Stomach smooth muscle (tissue), 2 donors: ENCODE results near the gene HYI.
A peak's percentile ranks its signal among the peaks of the same experiment; 100 is the strongest.

ENCODE experiments used
- H3K27ac ChIP-seq: one replicate; pipeline ENCODE4 v1.7.0; 2013; ENCODE audit warnings: mild to moderate bottlenecking, low read length, inconsistent platforms
- H3K27me3 ChIP-seq, 2 donors: one replicate each; pipeline ENCODE4 v1.7.0; 2013; ENCODE audit warnings: low read length in 2 of 2; ENCODE audit not compliant: insufficient read depth in 2 of 2, control insufficient read depth in 1 of 2
- H3K36me3 ChIP-seq, 2 donors: one replicate each; pipeline ENCODE4 v1.7.0; 2013; ENCODE audit warnings: low read length in 2 of 2; ENCODE audit not compliant: control insufficient read depth in 2 of 2, insufficient read depth in 2 of 2
- H3K4me1 ChIP-seq: one replicate; pipeline ENCODE4 v1.7.0; 2013; ENCODE audit warnings: low read length; ENCODE audit not compliant: control insufficient read depth, insufficient read depth
- H3K4me3 ChIP-seq, 2 donors: one replicate each; pipeline ENCODE4 v1.7.0; 2013; ENCODE audit warnings: low read length in 2 of 2
- H3K9ac ChIP-seq, 2 donors: one replicate each; pipeline ENCODE4 v1.7.0; 2013; ENCODE audit warnings: low read length in 2 of 2, mild to moderate bottlenecking in 1 of 2
- H3K9me3 ChIP-seq, 2 donors: one replicate each; pipeline ENCODE4 v1.7.0; 2013; ENCODE audit warnings: low read length in 2 of 2; ENCODE audit not compliant: control insufficient read depth in 2 of 2
- donor health status: healthy.
- donor health status: Pancreatic carcinoma.

The HYI gene

GRCh38 chr1:43437031-43437973 lies 16.4 kb downstream of the HYI start:
- no peak overlapping the region for H3K9ac ChIP-seq
- H3K36me3 ChIP-seq, result peaks cover 51 to 64% of the 10 kb centered on the region in 2 donors
- no peaks in the 10 kb centered on the region for H3K9me3 ChIP-seq
- no peak overlapping the region for H3K4me3 ChIP-seq
- H3K4me1 ChIP-seq, result peaks cover 12% of the 10 kb centered on the region
- no peaks in the 10 kb centered on the region for H3K27me3 ChIP-seq
- no peak overlapping the region for H3K27ac ChIP-seq

GRCh38 chr1:43436371-43436770 lies 17.4 kb downstream of the HYI start:
- H3K4me3 ChIP-seq, result peak overlapping the region in 1 of 2 donors; percentile 22
- peaks cover 56 to 66% of the 10 kb centered on the region in 2 donors for H3K36me3 ChIP-seq
- peak overlapping the region in 1 of 2 donors; percentile 13 for H3K9ac ChIP-seq
- peak overlapping the region; percentile 58 for H3K27ac ChIP-seq
- no peaks in the 10 kb centered on the region for H3K27me3 ChIP-seq
- no peaks in the 10 kb centered on the region for H3K9me3 ChIP-seq
- peaks cover 12% of the 10 kb centered on the region for H3K4me1 ChIP-seq

- Histone ChIP-seq H3K4me1 (peaks cover 12% of the 10 kb centered on the region), H3K9ac (peak overlapping the region in 1 of 2 donors; percentile 42), H3K36me3 (peaks cover 52 to 68% of the 10 kb centered on the region in 2 donors), H3K9me3 (no peaks in the 10 kb centered on the region), H3K27ac (peak overlapping the region; percentile 58), H3K27me3 (no peaks in the 10 kb centered on the region), H3K4me3 (no peak overlapping the region)
These were observed 18.3 kb downstream of the HYI start for GRCh38 chr1:43435146-43436145.

GRCh38 chr1:43434256-43434655 lies 19.5 kb downstream of the HYI start:
- no peak overlapping the region for H3K27ac ChIP-seq
- peaks cover 12% of the 10 kb centered on the region for H3K4me1 ChIP-seq
- H3K9me3 ChIP-seq, result no peaks in the 10 kb centered on the region
- no peak overlapping the region for H3K4me3 ChIP-seq
- no peaks in the 10 kb centered on the region for H3K27me3 ChIP-seq
- peaks cover 52 to 71% of the 10 kb centered on the region in 2 donors for H3K36me3 ChIP-seq
- no peak overlapping the region for H3K9ac ChIP-seq

GRCh38 chr1:43432907-43433306 lies 20.8 kb downstream of the HYI start:
- Histone ChIP-seq H3K4me1 (peaks cover 12% of the 10 kb centered on the region), H3K27me3 (no peaks in the 10 kb centered on the region), H3K36me3 (peaks cover 51 to 75% of the 10 kb centered on the region in 2 donors), H3K4me3 (no peak overlapping the region), H3K9ac (no peak overlapping the region), H3K27ac (no peak overlapping the region), H3K9me3 (no peaks in the 10 kb centered on the region)

GRCh38 chr1:43432171-43432860 lies 21.4 kb downstream of the HYI start:
- Histone ChIP-seq H3K9ac (no peak overlapping the region), H3K4me1 (peaks cover 12% of the 10 kb centered on the region)

GRCh38 chr1:43431676-43432075 lies 22.1 kb downstream of the HYI start:
- Histone ChIP-seq H3K27ac (no peak overlapping the region), H3K36me3 (peaks cover 57 to 77% of the 10 kb centered on the region in 2 donors), H3K4me1 (peaks cover 12% of the 10 kb centered on the region), H3K4me3 (no peak overlapping the region), H3K9ac (no peak overlapping the region), H3K27me3 (no peaks in the 10 kb centered on the region), H3K9me3 (no peaks in the 10 kb centered on the region)

More at GRCh38 chr1:43432171-43432860, 21.4 kb downstream of the HYI start:
- H3K27me3 ChIP-seq, result no peaks in the 10 kb centered on the region
- peaks cover 51 to 75% of the 10 kb centered on the region in 2 donors for H3K36me3 ChIP-seq
- no peak overlapping the region for H3K27ac ChIP-seq
- no peak overlapping the region for H3K4me3 ChIP-seq
- no peaks in the 10 kb centered on the region for H3K9me3 ChIP-seq

- no peak overlapping the region for H3K4me3 ChIP-seq
- H3K9me3 ChIP-seq, result no peaks in the 10 kb centered on the region
- H3K36me3 ChIP-seq, result peaks cover 65 to 85% of the 10 kb centered on the region in 2 donors
- H3K4me1 ChIP-seq, result peaks cover 8% of the 10 kb centered on the region
- no peak overlapping the region for H3K27ac ChIP-seq
- no peaks in the 10 kb centered on the region for H3K27me3 ChIP-seq
- H3K9ac ChIP-seq, result no peak overlapping the region
These were observed 22.9 kb downstream of the HYI start for GRCh38 chr1:43430831-43431230.

- Histone ChIP-seq H3K27me3 (no peaks in the 10 kb centered on the region), H3K4me1 (no peaks in the 10 kb centered on the region), H3K9ac (no peak overlapping the region), H3K4me3 (no peak overlapping the region), H3K9me3 (no peaks in the 10 kb centered on the region), H3K36me3 (peaks cover 89 to 94% of the 10 kb centered on the region in 2 donors), H3K27ac (no peak overlapping the region)
These were observed 25.8 kb downstream of the HYI start for GRCh38 chr1:43427941-43428340.

GRCh38 chr1:43427524-43427923 lies 26.2 kb downstream of the HYI start:
- Histone ChIP-seq H3K36me3 (peaks cover 88 to 93% of the 10 kb centered on the region in 2 donors), H3K9me3 (no peaks in the 10 kb centered on the region), H3K9ac (no peak overlapping the region), H3K4me1 (no peaks in the 10 kb centered on the region), H3K27ac (no peak overlapping the region), H3K27me3 (no peaks in the 10 kb centered on the region), H3K4me3 (no peak overlapping the region)
